ENCODE measurements around the gene MRGPRX3.

The MRGPRX3 gene

DNA sequence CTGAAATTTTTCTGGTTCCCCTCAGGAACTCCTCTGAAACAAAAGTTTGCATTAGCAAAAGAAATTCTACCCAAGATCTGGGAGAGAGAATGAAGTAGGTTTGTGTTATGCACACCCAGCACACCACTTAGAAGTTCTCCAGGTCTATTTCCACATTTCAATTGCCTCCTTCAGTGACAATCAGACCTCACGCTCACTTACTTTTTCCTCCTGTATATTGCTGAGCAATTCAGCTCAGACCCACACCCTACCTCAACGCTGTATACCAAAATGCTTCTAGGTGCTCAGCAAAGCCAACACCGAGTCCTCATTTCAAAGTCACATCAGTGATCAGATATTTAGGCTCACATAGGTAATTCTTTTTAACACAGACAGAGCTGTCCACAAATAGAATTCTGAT, 19.2 kb downstream of the MRGPRX3 start:
- no peaks in the 10 kb centered on the region for H3K4me1 ChIP-seq (ENCODE audit: insufficient read depth, low read length, severe bottlenecking)
- H2AFZ ChIP-seq (ENCODE audit: low read length) = no peak overlapping the region
- TF ChIP-seq, protein P1, sequence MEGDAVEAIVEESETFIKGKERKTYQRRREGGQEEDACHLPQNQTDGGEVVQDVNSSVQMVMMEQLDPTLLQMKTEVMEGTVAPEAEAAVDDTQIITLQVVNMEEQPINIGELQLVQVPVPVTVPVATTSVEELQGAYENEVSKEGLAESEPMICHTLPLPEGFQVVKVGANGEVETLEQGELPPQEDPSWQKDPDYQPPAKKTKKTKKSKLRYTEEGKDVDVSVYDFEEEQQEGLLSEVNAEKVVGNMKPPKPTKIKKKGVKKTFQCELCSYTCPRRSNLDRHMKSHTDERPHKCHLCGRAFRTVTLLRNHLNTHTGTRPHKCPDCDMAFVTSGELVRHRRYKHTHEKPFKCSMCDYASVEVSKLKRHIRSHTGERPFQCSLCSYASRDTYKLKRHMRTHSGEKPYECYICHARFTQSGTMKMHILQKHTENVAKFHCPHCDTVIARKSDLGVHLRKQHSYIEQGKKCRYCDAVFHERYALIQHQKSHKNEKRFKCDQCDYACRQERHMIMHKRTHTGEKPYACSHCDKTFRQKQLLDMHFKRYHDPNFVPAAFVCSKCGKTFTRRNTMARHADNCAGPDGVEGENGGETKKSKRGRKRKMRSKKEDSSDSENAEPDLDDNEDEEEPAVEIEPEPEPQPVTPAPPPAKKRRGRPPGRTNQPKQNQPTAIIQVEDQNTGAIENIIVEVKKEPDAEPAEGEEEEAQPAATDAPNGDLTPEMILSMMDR (IDR thresholded peaks at IDR 0.05; ENCODE audit: low read length) = no peak
- no peak for TF ChIP-seq EZH2 (IDR thresholded peaks at IDR 0.05; ENCODE audit: borderline replicate concordance, low read length)
- H3K9ac ChIP-seq (ENCODE audit: low read length) = no peak overlapping the region
- H3K4me2 ChIP-seq (ENCODE audit: low read length) = no peak overlapping the region
- no peaks in the 10 kb centered on the region for H3K36me3 ChIP-seq (ENCODE audit: insufficient read depth, low read length)
- H4K20me1 ChIP-seq (ENCODE audit: insufficient read depth, low read length) = no peaks in the 10 kb centered on the region
- no peaks in the 10 kb centered on the region for H3K9me2 ChIP-seq (ENCODE audit: low read depth, low read length)
- no peaks in the 10 kb centered on the region for H3K79me2 ChIP-seq (ENCODE audit: insufficient read depth, low read length)
- no peaks in the 10 kb centered on the region for H3K9me3 ChIP-seq (ENCODE audit: low read length)
- no peak overlapping the region for H3K4me3 ChIP-seq (ENCODE audit: low read depth, low read length, poor library complexity, severe bottlenecking)
- no peaks in the 10 kb centered on the region for H3F3A ChIP-seq (ENCODE audit: insufficient read depth, low read length)
- no peak overlapping the region for H3K27ac ChIP-seq (ENCODE audit: low read depth, low read length, poor library complexity, severe bottlenecking)
- peaks cover 8% of the 10 kb centered on the region; the same call in 1 of the 2 replicates for H3K27me3 ChIP-seq (ENCODE audit: insufficient read depth, low read length)

DNA sequence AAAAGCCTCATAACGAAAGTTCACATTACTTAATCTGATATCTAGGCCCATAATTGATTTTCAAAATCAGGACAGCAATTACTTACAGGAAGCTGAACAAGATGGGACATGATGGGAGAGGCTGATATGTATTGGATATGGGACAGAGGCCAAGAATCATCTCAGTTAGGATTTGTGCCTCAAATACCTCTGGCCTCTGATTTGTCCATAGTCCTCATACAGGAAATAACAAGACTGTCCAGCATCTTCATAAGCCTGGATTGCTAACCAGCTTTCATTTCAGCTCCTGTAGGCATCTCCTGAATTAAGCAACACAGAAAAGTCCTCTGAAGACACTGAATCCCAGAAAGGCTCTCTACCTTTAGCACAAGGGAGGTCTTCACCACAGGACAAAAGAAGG, 36.0 kb downstream of the MRGPRX3 start:
- no peaks in the 10 kb centered on the region for H3K9me3 ChIP-seq (ENCODE audit: low read length)
- no peaks in the 10 kb centered on the region for H3K9me2 ChIP-seq (ENCODE audit: low read depth, low read length)
- H3K4me3 ChIP-seq (ENCODE audit: low read depth, low read length, poor library complexity, severe bottlenecking) = no peak overlapping the region
- H3K79me2 ChIP-seq (ENCODE audit: insufficient read depth, low read length) = no peaks in the 10 kb centered on the region
- no peaks in the 10 kb centered on the region for H3F3A ChIP-seq (ENCODE audit: insufficient read depth, low read length)
- H2AFZ ChIP-seq (ENCODE audit: low read length) = no peak overlapping the region
- H3K36me3 ChIP-seq (ENCODE audit: insufficient read depth, low read length) = no peaks in the 10 kb centered on the region
- no peak overlapping the region for H3K4me2 ChIP-seq (ENCODE audit: low read length)
- no peak overlapping the region for H3K9ac ChIP-seq (ENCODE audit: low read length)
- H4K20me1 ChIP-seq (ENCODE audit: insufficient read depth, low read length) = no peaks in the 10 kb centered on the region
- no peaks in the 10 kb centered on the region for H3K27me3 ChIP-seq (ENCODE audit: insufficient read depth, low read length)
- no peak for TF ChIP-seq EZH2 (IDR thresholded peaks at IDR 0.05; ENCODE audit: borderline replicate concordance, low read length)
- TF ChIP-seq, protein P1 (IDR thresholded peaks at IDR 0.05; ENCODE audit: low read length) = no peak
- no peak overlapping the region for H3K27ac ChIP-seq (ENCODE audit: low read depth, low read length, poor library complexity, severe bottlenecking)
- H3K4me1 ChIP-seq (ENCODE audit: insufficient read depth, low read length, severe bottlenecking) = peaks cover 1% of the 10 kb centered on the region

DNA sequence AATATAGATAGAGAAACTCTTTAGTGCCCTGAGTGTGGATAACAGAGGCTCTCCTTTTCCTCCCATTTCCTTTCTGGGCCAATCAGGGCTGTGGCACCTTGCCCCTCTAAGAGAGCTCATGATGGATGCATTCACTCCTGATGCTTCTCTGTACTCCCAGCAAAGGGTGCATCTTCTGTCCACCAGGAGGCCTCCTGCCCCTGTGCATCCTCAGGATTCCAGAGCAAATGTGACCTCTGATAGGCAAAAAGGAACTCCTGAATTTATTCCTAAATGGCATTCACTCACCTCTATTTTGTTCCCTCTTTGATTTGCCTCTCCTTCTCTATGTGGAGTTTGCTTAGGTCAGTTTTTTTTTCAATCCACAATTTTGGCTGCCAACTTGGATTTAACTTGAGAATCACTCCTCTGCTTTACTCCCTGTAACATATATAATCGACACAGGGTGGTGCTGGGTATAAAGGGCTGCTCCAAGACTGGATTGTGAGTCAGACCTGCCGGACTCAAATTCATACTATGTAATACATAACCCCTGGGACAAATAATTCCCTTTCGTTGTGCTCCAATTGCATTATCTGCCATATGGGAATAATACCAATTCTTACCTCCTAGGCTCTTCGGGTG, 39.1 kb downstream of the MRGPRX3 start:
- Histone ChIP-seq H3K79me2 (ENCODE audit: insufficient read depth, low read length) (no peaks in the 10 kb centered on the region), H3K4me1 (ENCODE audit: insufficient read depth, low read length, severe bottlenecking) (peaks cover 6% of the 10 kb centered on the region), H3K9me3 (ENCODE audit: low read length) (no peaks in the 10 kb centered on the region), H3K4me3 (ENCODE audit: low read depth, low read length, poor library complexity, severe bottlenecking) (no peak overlapping the region), H4K20me1 (ENCODE audit: insufficient read depth, low read length) (no peaks in the 10 kb centered on the region), H3K4me2 (ENCODE audit: low read length) (no peak overlapping the region), H3K27ac (ENCODE audit: low read depth, low read length, poor library complexity, severe bottlenecking) (no peak overlapping the region), H3F3A (ENCODE audit: insufficient read depth, low read length) (no peaks in the 10 kb centered on the region), H3K36me3 (ENCODE audit: insufficient read depth, low read length) (no peaks in the 10 kb centered on the region), H3K27me3 (ENCODE audit: insufficient read depth, low read length) (no peaks in the 10 kb centered on the region), H3K9ac (ENCODE audit: low read length) (no peak overlapping the region), H2AFZ (ENCODE audit: low read length) (no peak overlapping the region), H3K9me2 (ENCODE audit: low read depth, low read length) (no peaks in the 10 kb centered on the region)
- TF ChIP-seq, protein P1 (IDR thresholded peaks at IDR 0.05; ENCODE audit: low read length) = peak; percentile 45; the same call in 1 of the 2 replicates
- TF ChIP-seq EZH2 (IDR thresholded peaks at IDR 0.05; ENCODE audit: borderline replicate concordance, low read length) = no peak
